Measurements from ENCODE around the gene EVA1A. TPM values are rescaled to one million over a fixed set of nuclear protein-coding genes. Genes with fewer than 3 reads are reported as not detected.
A peak's percentile ranks its signal among the peaks of the same experiment; 100 is the strongest.

The EVA1A gene
- total RNA-seq, 2 donors from 2014 or later = 0.38 to 0.56 TPM

GRCh38 chr2:75600461-75601011 lies 39.8 kb upstream of the EVA1A start:
- Mint-ChIP-seq H3K4me3 (no peak overlapping the region), H3K27ac (no peak overlapping the region), H3K4me1 (ENCODE audit: low read depth) (no peaks in the 10 kb centered on the region), H3K36me3 (ENCODE audit: insufficient read depth in 2 of 2) (no peaks in the 10 kb centered on the region), H3K27me3 (ENCODE audit: low read depth) (peaks cover 25% of the 10 kb centered on the region), H3K9me3 (no peaks in the 10 kb centered on the region)
- DNase-seq = no peak
- ATAC-seq (replicated peaks in 1 of 2) = no peak

GRCh38 chr2:75598589-75599155 lies 37.9 kb upstream of the EVA1A start:
- Mint-ChIP-seq H3K36me3 (ENCODE audit: insufficient read depth in 2 of 2) (no peaks in the 10 kb centered on the region), H3K4me3 (no peak overlapping the region), H3K9me3 (no peaks in the 10 kb centered on the region), H3K27me3 (ENCODE audit: low read depth) (peaks cover 18% of the 10 kb centered on the region), H3K27ac (no peak overlapping the region), H3K4me1 (ENCODE audit: low read depth) (no peaks in the 10 kb centered on the region)
- ATAC-seq (replicated peaks in 1 of 2) (no peak), DNase-seq (no peak)

GRCh38 chr2:75597949-75598348 lies 37.2 kb upstream of the EVA1A start:
- Mint-ChIP-seq H3K4me1 (ENCODE audit: low read depth) (no peaks in the 10 kb centered on the region), H3K27me3 (ENCODE audit: low read depth) (peaks cover 24% of the 10 kb centered on the region), H3K9me3 (no peaks in the 10 kb centered on the region), H3K36me3 (ENCODE audit: insufficient read depth in 2 of 2) (no peaks in the 10 kb centered on the region), H3K4me3 (no peak overlapping the region), H3K27ac (no peak overlapping the region)
- DNase-seq (no peak), ATAC-seq (replicated peaks in 1 of 2) (no peak)

GRCh38 chr2:75596784-75597183 lies 36.0 kb upstream of the EVA1A start:
- H3K36me3 Mint-ChIP-seq (ENCODE audit: insufficient read depth in 2 of 2) = no peaks in the 10 kb centered on the region
- H3K4me1 Mint-ChIP-seq (ENCODE audit: low read depth) = no peaks in the 10 kb centered on the region
- H3K27ac Mint-ChIP-seq = no peak overlapping the region
- ATAC-seq (replicated peaks in 1 of 2) (no peak), DNase-seq (no peak)
- H3K27me3 Mint-ChIP-seq (ENCODE audit: low read depth) = peaks cover 28% of the 10 kb centered on the region
- no peaks in the 10 kb centered on the region for H3K9me3 Mint-ChIP-seq
- no peak overlapping the region for H3K4me3 Mint-ChIP-seq

GRCh38 chr2:75595541-75596395 lies 35.0 kb upstream of the EVA1A start:
- Mint-ChIP-seq H3K4me1 (ENCODE audit: low read depth) (no peaks in the 10 kb centered on the region), H3K27ac (no peak overlapping the region), H3K9me3 (peaks cover 0 to 1% of the 10 kb centered on the region in 2 donors), H3K4me3 (no peak overlapping the region), H3K27me3 (ENCODE audit: low read depth) (peaks cover 20% of the 10 kb centered on the region), H3K36me3 (ENCODE audit: insufficient read depth in 2 of 2) (no peaks in the 10 kb centered on the region)
- ATAC-seq (replicated peaks in 1 of 2) (no peak), DNase-seq (no peak)

- Mint-ChIP-seq H3K4me1 (ENCODE audit: low read depth) (no peaks in the 10 kb centered on the region), H3K4me3 (no peak overlapping the region), H3K9me3 (peaks cover 0 to 3% of the 10 kb centered on the region in 2 donors), H3K36me3 (ENCODE audit: insufficient read depth in 2 of 2) (no peaks in the 10 kb centered on the region), H3K27ac (no peak overlapping the region), H3K27me3 (ENCODE audit: low read depth) (peaks cover 20% of the 10 kb centered on the region)
- ATAC-seq (replicated peaks in 1 of 2) = no peak
- no peak for DNase-seq
Measured at GRCh38 chr2:75594596-75594995, 33.9 kb upstream of the EVA1A start.

GRCh38 chr2:75592888-75593287 lies 32.1 kb upstream of the EVA1A start:
- DNase-seq (no peak), ATAC-seq (replicated peaks in 1 of 2) (no peak)
- Mint-ChIP-seq H3K9me3 (peaks cover 0 to 3% of the 10 kb centered on the region in 2 donors), H3K4me1 (ENCODE audit: low read depth) (no peaks in the 10 kb centered on the region), H3K27me3 (ENCODE audit: low read depth) (peaks cover 20% of the 10 kb centered on the region), H3K4me3 (no peak overlapping the region), H3K36me3 (ENCODE audit: insufficient read depth in 2 of 2) (no peaks in the 10 kb centered on the region), H3K27ac (no peak overlapping the region)

GRCh38 chr2:75592030-75592429 lies 31.3 kb upstream of the EVA1A start:
- Mint-ChIP-seq H3K9me3 (peaks cover 0 to 3% of the 10 kb centered on the region in 2 donors), H3K27me3 (ENCODE audit: low read depth) (peaks cover 20% of the 10 kb centered on the region), H3K27ac (no peak overlapping the region), H3K4me1 (ENCODE audit: low read depth) (no peaks in the 10 kb centered on the region), H3K36me3 (ENCODE audit: insufficient read depth in 2 of 2) (no peaks in the 10 kb centered on the region), H3K4me3 (no peak overlapping the region)
- DNase-seq (no peak), ATAC-seq (replicated peaks in 1 of 2) (peak; percentile 19 to 44)

GRCh38 chr2:75589391-75590105 lies 28.8 kb upstream of the EVA1A start:
- ATAC-seq (replicated peaks in 1 of 2) (no peak), DNase-seq (no peak)
- no peaks in the 10 kb centered on the region for H3K4me1 Mint-ChIP-seq (ENCODE audit: low read depth)
- no peak overlapping the region for H3K4me3 Mint-ChIP-seq
- H3K36me3 Mint-ChIP-seq (ENCODE audit: insufficient read depth in 2 of 2) = no peaks in the 10 kb centered on the region
- H3K9me3 Mint-ChIP-seq = peaks cover 0 to 3% of the 10 kb centered on the region in 2 donors
- H3K27ac Mint-ChIP-seq = no peak overlapping the region
- H3K27me3 Mint-ChIP-seq (ENCODE audit: low read depth) = peaks cover 27% of the 10 kb centered on the region

GRCh38 chr2:75587954-75588587 lies 27.3 kb upstream of the EVA1A start:
- ATAC-seq (replicated peaks in 1 of 2) = no peak
- H3K27ac Mint-ChIP-seq = no peak overlapping the region
- H3K4me1 Mint-ChIP-seq (ENCODE audit: low read depth) = no peaks in the 10 kb centered on the region
- DNase-seq = no peak
- H3K9me3 Mint-ChIP-seq = peaks cover 0 to 3% of the 10 kb centered on the region in 2 donors
- H3K4me3 Mint-ChIP-seq = no peak overlapping the region
- H3K27me3 Mint-ChIP-seq (ENCODE audit: low read depth) = peaks cover 27% of the 10 kb centered on the region
- H3K36me3 Mint-ChIP-seq (ENCODE audit: insufficient read depth in 2 of 2) = no peaks in the 10 kb centered on the region

GRCh38 chr2:75586971-75587370 lies 26.2 kb upstream of the EVA1A start:
- no peak for DNase-seq
- Mint-ChIP-seq H3K4me3 (no peak overlapping the region), H3K36me3 (ENCODE audit: insufficient read depth in 2 of 2) (no peaks in the 10 kb centered on the region), H3K27me3 (ENCODE audit: low read depth) (peaks cover 22% of the 10 kb centered on the region), H3K27ac (no peak overlapping the region), H3K4me1 (ENCODE audit: low read depth) (no peaks in the 10 kb centered on the region), H3K9me3 (peaks cover 0 to 3% of the 10 kb centered on the region in 2 donors)
- no peak for ATAC-seq (replicated peaks in 1 of 2)

- Mint-ChIP-seq H3K36me3 (ENCODE audit: insufficient read depth in 2 of 2) (peaks cover 0 to 1% of the 10 kb centered on the region in 2 donors), H3K27ac (no peak overlapping the region), H3K4me1 (ENCODE audit: low read depth) (no peaks in the 10 kb centered on the region), H3K9me3 (no peaks in the 10 kb centered on the region), H3K27me3 (ENCODE audit: low read depth) (peaks cover 40% of the 10 kb centered on the region), H3K4me3 (no peak overlapping the region)
- ATAC-seq (replicated peaks in 1 of 2) = no peak
- DNase-seq = no peak
Measured at GRCh38 chr2:75582840-75583239, 22.1 kb upstream of the EVA1A start.

GRCh38 chr2:75580606-75581005 lies 19.9 kb upstream of the EVA1A start:
- H3K4me1 Mint-ChIP-seq (ENCODE audit: low read depth) = no peaks in the 10 kb centered on the region
- peaks cover 0 to 1% of the 10 kb centered on the region in 2 donors for H3K36me3 Mint-ChIP-seq (ENCODE audit: insufficient read depth in 2 of 2)
- H3K27me3 Mint-ChIP-seq (ENCODE audit: low read depth) = peaks cover 29% of the 10 kb centered on the region
- DNase-seq (no peak), ATAC-seq (replicated peaks in 1 of 2) (no peak)
- H3K4me3 Mint-ChIP-seq = no peak overlapping the region
- peaks cover 0 to under 1% of the 10 kb centered on the region in 2 donors for H3K9me3 Mint-ChIP-seq
- no peak overlapping the region for H3K27ac Mint-ChIP-seq
